ENCODE measurements around the gene LGI4. TPM values are rescaled to one million over a fixed set of nuclear protein-coding genes. Genes with fewer than 3 reads are reported as not detected.

LGI4 gene
- total RNA-seq, 4 donors from 2014 or later = 32.0 to 58.6 (median 49.2) TPM

DNA sequence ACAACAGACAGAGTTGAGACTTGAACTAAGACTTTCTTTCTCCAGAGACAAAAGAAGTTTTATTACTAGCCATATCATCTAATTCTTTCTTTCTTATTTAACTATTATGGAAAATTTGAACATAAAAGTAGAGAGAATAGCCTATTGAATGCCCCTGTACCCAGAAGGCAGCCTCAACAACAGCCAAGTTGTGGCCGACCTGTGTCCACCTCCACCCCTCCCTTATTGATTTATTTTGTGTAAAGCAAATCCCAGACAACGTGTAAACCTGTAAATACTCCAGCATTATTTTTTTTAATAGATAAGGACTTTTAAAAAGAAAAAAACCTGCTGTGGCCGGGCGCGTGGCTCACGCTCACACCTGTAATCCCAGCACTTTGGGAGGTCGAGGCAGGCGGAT lies 45.3 kb downstream of the LGI4 start:
- 87% methylated on average over 8 of the region's 8 CpGs for WGBS
- intact Hi-C loops (cut with DNase I) = no loop called here
- no peak overlapping the region for H3K27ac ChIP-seq (replicated peaks in 1 of 4)
- H3K4me1 ChIP-seq = peaks cover 3 to 13% (median 11%) of the 10 kb centered on the region in 4 donors
- no peaks in the 10 kb centered on the region for H3K36me3 ChIP-seq
- TF ChIP-seq EP300 (IDR thresholded peaks at IDR 0.05) = no peak
- TF ChIP-seq POLR2AphosphoS5 (IDR thresholded peaks at IDR 0.05) = no peak
- no peak for TF ChIP-seq POLR2A (IDR thresholded peaks at IDR 0.05; ENCODE audit: low read depth)
- TF ChIP-seq, protein P1, sequence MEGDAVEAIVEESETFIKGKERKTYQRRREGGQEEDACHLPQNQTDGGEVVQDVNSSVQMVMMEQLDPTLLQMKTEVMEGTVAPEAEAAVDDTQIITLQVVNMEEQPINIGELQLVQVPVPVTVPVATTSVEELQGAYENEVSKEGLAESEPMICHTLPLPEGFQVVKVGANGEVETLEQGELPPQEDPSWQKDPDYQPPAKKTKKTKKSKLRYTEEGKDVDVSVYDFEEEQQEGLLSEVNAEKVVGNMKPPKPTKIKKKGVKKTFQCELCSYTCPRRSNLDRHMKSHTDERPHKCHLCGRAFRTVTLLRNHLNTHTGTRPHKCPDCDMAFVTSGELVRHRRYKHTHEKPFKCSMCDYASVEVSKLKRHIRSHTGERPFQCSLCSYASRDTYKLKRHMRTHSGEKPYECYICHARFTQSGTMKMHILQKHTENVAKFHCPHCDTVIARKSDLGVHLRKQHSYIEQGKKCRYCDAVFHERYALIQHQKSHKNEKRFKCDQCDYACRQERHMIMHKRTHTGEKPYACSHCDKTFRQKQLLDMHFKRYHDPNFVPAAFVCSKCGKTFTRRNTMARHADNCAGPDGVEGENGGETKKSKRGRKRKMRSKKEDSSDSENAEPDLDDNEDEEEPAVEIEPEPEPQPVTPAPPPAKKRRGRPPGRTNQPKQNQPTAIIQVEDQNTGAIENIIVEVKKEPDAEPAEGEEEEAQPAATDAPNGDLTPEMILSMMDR (IDR thresholded peaks at IDR 0.05) = no peak
- DNase-seq (ENCODE audit: extremely low spot score) = no peak
- no peaks in the 10 kb centered on the region for H3K9me3 ChIP-seq
- no peak overlapping the region for H3K4me3 ChIP-seq
- peaks cover 0 to 55% (median 10%) of the 10 kb centered on the region in 4 donors for H3K27me3 ChIP-seq

DNA sequence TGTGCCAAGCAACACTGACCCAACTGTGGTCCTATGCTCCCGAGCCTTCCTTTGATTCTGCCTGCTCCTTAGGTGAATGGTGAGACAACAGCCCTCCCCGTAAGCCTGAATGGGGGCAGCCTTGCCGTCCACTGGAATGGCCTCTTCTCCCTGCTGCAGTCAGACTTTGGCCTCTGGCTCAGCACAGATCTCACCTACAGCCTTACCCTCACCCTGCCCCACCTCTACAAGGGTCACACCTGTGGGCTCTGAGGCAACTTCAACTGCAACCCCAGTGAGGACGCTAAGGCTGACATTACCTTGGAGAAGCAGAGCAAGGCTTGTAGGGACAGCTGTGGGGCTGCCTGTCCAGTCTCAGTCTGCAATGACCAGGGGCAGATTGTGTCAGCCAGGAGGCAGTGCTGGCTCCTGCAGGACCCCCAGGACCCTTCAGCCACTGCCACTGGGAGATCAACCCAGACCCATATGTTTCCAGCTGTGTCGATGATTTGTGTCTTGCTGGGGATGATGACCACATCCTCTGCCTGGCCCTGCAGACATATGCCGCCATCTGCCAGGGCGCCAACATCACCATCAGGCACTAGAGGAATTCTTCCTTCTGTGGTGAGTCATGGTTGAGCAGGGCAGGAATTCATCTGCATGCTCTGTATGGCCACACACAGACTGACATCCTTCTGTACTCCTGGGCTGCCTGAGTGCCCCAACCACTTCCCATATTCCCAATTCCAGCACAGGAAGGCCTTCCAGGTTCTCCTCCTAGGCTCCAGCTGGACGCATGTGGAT lies 46.5 kb downstream of the LGI4 start:
- Histone ChIP-seq H3K27me3 (peaks cover 0 to 47% (median 10%) of the 10 kb centered on the region in 4 donors), H3K4me3 (no peak overlapping the region), H3K27ac (replicated peaks in 1 of 4) (no peak overlapping the region), H3K4me1 (peaks cover 3 to 13% (median 11%) of the 10 kb centered on the region in 4 donors), H3K9me3 (no peaks in the 10 kb centered on the region), H3K36me3 (no peaks in the 10 kb centered on the region)
- intact Hi-C loops (cut with DNase I) = no loop called here
- no peak for DNase-seq (ENCODE audit: extremely low spot score)
- TF ChIP-seq POLR2AphosphoS5 (IDR thresholded peaks at IDR 0.05) (no peak), EP300 (IDR thresholded peaks at IDR 0.05) (no peak), POLR2A (IDR thresholded peaks at IDR 0.05; ENCODE audit: low read depth) (no peak)
- TF ChIP-seq, protein P1 (IDR thresholded peaks at IDR 0.05) = no peak
- 77% methylated on average over 7 of the region's 8 CpGs for WGBS

DNA sequence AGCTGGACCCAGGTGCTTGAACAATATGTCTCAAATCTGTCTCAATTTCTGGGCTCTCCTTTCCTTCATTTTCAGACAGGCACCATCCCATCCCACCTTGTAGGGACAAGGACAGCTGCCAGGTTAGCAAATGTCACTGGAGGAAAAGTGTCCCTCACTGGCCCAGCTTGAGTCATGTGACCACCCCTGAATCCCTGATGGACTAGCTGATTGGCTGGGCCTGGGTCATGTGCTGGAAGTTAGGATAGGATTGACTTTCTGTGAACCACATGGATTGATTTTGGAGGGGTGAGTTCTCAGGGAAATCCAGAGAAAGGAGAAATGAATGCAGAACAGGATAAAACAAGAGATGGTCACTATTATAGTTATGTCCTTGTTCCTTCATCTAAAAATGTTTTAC lies 47.5 kb downstream of the LGI4 start:
- TF ChIP-seq POLR2A (IDR thresholded peaks at IDR 0.05; ENCODE audit: low read depth) (no peak), POLR2AphosphoS5 (IDR thresholded peaks at IDR 0.05) (no peak), EP300 (IDR thresholded peaks at IDR 0.05) (no peak)
- TF ChIP-seq, protein P1 (IDR thresholded peaks at IDR 0.05) = no peak
- intact Hi-C loops (cut with DNase I) = no loop called here
- Histone ChIP-seq H3K27me3 (peaks cover 0 to 44% (median 10%) of the 10 kb centered on the region in 4 donors), H3K27ac (replicated peaks in 1 of 4) (no peak overlapping the region), H3K9me3 (no peaks in the 10 kb centered on the region), H3K36me3 (no peaks in the 10 kb centered on the region), H3K4me1 (peaks cover 3 to 13% (median 11%) of the 10 kb centered on the region in 4 donors), H3K4me3 (no peak overlapping the region)
- no peak for DNase-seq (ENCODE audit: extremely low spot score)

DNA sequence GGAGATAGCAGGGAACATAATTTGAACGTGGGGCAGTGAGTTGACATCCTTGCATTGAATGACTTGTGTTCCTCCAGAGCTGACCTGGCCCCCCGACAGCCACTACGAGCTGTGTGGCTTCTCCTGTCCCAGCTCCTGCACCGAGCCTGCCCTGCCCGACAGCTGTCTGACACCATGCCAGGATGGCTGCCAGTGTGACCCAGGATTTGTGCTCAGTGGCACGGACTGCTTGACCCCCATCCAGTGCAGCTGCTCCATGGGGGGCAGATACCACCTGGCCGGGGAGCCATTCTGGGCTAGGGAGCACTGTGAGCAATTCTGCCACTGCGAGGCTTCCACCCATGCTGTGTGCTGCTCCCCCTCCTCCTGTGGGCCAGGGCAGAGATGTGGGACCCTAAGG lies 48.4 kb downstream of the LGI4 start:
- H3K4me1 ChIP-seq = peaks cover 3 to 13% (median 11%) of the 10 kb centered on the region in 4 donors
- H3K27me3 ChIP-seq = peaks cover 0 to 35% (median 9%) of the 10 kb centered on the region in 4 donors
- no peak overlapping the region for H3K4me3 ChIP-seq
- intact Hi-C loops (cut with DNase I) = no loop called here
- H3K27ac ChIP-seq (replicated peaks in 1 of 4) = no peak overlapping the region
- H3K9me3 ChIP-seq = no peaks in the 10 kb centered on the region
- 57% methylated on average over 1 of the region's 8 CpGs for WGBS
- TF ChIP-seq POLR2AphosphoS5 (IDR thresholded peaks at IDR 0.05) (no peak), EP300 (IDR thresholded peaks at IDR 0.05) (no peak), POLR2A (IDR thresholded peaks at IDR 0.05; ENCODE audit: low read depth) (no peak)
- TF ChIP-seq, protein P1 (IDR thresholded peaks at IDR 0.05) = no peak
- H3K36me3 ChIP-seq = no peaks in the 10 kb centered on the region
- no peak for DNase-seq (ENCODE audit: extremely low spot score)

Measured in esophagus muscularis mucosa (tissue), 4 donors.